Hepatocyte (in vitro differentiated cells): Measurements from ENCODE around the gene IL1RAPL1.

Experiments used
- CTCF ChIP-seq: fragments of 200-600 bp; sonication (generic); IDR thresholded peaks from 2 replicates; pipeline ENCODE4 v1.5.1; 2016; ENCODE audit warnings: antibody characterized with exemption, mild to moderate bottlenecking; ENCODE audit not compliant: poor library complexity
- EZH2 ChIP-seq: fragments of 200-600 bp; sonication (generic); IDR thresholded peaks from 2 replicates; pipeline ENCODE4 v1.6.1; 2016; ENCODE audit warnings: antibody characterized with exemption, mild to moderate bottlenecking, borderline replicate concordance
- EZH2phosphoT487 ChIP-seq: fragments of 200-600 bp; sonication (generic); IDR thresholded peaks from one replicate; pipeline ENCODE4 v1.6.1; 2018; ENCODE audit warnings: antibody characterized with exemption, mild to moderate bottlenecking, low read depth, moderate library complexity; ENCODE audit not compliant: unreplicated experiment, severe bottlenecking

- TF ChIP-seq CTCF (no peak), EZH2phosphoT487 (no peak), EZH2 (no peak)
Measured at GRCh38 chrX:28552882-28553829, 34.1 kb upstream of the IL1RAPL1 start.
